NCI-H774 (cell line): Measurements from ENCODE around the gene IPMK.
"Not testable (repeated sequence)": the region's sequence is repeated elsewhere in the genome, so short reads cannot be mapped to it uniquely, and the experiment has no call there.

ENCODE experiments used
- DNase-seq: peaks from one replicate; lab custom pipeline; 2025; lab: John Stamatoyannopoulos, UW

IPMK gene

DNA sequence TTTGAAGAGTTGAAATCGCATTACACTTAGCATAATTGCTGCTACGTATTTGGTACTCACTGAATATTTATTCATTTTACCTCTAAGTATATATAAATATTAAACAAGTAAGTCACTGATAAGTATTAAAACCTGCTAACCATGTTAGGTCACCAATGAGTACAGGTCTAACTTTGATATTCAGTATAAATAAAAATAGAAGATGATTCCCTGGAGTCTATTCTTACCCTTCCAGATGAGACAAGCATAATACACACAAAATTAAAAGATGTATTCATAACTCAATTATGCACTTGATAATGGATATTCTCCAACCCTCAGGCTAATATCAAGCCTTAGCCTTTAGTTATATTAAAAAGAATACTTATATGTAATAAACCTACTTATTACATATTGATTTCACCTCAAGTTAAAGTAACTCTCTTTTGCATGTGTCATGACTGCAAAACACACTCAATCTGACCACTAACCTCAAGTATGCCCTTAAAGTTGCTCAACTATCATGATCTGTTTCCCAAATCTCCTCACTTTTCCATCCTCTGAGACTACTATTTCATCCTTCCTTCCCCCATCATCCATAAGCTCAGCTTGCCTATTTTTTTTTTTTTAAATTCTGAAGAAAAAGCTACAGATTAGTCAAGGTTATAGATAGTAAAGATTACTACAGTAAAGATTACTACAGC, 46.8 kb downstream of the IPMK start:
- no peak for DNase-seq

DNA sequence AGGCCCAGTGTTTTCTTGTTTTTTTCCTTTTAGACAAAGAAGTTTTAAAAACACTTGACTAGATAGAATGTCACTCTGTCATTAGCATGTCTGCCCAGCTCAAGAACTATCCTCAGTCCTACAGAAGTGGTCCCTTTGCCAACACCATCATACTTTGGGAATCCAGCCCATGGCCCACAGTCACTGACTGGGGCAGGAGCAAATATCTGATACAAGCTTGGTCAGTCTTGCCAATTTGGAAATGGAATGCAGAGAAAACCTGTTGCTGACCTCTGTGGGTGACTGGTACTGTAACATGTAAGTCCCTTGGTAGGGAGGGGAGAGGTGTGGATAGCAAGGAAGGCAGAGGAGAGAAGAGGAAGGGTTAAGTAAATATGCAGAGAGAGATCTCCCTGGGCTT, 47.8 kb downstream of the IPMK start:
- no peak for DNase-seq

DNA sequence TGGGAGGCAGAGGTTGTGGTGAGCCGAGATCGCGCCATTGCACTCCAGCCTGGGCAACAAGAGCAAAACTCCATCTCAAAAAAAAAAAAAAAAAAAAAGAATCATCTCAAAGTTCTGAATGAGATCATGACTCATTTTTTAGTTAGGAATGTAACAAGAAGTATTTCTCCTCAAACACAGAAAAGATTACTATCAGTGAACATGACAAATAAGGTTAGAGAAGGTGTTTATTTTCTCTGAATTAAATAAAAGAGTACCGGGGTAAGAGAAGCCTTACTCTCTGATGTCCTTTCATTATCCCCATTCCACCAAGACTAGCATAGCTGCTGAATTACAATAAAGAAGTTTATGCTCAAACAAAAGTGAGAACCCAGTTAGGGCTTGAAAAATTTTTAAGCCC, 50.1 kb downstream of the IPMK start:
- no peak for DNase-seq

DNA sequence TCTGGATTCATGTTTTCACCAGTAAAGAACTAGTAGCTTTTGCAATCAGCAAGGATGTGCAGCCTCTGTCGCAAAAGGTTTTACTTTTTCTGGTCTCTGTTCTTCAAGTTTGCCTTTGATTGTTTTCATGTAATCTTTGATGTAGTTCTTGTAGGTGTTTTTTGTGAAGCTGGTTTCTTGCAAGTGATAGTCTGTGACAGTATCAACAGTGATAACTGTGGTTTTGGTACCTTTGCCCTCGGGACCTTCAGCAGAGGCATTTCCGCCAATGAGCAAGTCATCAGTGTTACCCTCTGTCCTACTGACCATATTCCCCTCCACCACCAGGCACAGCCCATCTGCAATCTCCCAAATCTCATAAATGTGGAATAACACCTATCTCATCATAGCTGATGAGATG, 55.1 kb downstream of the IPMK start:
- DNase-seq: no peak

DNA sequence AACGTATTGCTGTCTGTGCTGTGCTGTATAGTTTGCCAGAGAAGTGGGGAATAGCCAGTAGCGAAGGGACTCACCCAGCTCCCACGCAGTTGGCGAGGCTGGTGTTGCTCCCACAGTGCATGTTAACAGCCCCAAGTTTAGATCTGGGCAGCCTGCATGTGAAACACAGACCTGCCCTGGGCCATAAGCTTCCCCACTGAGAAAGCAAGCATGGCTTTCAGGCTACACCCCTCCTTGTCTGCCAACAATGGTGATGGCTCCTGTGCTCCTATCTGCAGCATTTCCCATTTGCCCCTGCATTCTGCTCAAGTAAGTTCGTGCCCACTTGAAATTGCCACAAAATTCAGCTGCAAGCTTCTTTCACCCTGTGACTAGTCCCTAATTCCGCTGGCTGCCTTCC, 57.5 kb downstream of the IPMK start:
- no peak for DNase-seq

DNA sequence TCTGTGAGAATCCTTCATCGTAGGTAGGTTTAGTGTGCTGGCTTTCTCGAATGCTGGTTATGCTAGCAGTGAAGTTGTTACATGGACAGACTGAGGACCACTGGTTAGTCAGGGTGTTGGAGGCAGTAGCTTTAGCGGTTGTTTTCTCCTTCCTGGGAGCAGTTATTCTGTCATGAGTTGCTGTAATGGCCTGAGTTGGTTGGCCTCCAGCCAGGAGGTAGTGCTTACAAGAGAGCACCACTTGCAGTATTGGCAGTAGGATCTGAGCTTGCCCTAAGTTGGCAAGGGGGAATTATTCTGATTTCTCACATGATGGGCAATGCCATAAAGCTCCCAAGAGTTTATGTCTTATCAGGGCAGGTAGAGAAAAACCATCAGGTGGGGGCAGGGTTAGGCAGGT, 58.0 kb downstream of the IPMK start:
- DNase-seq: no peak

DNA sequence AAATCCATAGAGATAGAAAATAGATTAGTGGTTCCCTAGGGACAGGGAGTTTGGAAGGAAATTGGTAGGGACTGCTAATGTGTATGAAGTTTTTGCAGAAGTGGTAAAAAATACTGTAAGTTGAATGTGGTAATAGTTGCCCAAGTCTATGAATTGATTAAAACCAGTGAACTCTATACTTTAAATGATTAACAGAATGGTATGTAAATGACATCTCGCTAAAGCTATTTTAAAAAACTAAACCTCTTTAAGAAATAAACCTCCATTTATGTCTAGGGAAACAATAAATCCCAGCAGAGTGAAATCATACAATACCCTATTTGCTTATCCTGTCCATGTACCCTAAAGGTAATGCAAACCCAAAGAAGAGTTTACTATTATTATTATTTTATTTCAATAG, 61.4 kb downstream of the IPMK start:
- DNase-seq: no peak

DNA sequence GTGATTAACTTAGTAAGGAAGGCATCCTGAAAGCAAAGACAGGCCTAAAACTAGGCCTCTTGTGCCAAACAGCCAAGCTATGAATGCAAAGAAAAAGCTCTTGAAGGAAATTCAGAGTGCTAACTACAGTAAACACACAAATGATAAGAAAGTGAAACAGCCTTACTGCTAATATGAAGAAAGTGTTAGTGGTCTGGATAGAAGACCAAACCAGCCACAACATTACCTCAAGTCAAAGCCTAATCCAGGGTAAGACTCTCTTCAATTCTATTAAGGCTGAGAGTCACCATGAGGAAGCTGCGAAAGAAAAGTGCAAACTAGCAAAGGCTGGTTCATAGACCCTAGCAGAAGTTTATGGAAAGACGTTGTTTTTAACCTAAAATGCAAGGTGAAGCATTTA, 66.0 kb downstream of the IPMK start:
- no peak for DNase-seq

DNA sequence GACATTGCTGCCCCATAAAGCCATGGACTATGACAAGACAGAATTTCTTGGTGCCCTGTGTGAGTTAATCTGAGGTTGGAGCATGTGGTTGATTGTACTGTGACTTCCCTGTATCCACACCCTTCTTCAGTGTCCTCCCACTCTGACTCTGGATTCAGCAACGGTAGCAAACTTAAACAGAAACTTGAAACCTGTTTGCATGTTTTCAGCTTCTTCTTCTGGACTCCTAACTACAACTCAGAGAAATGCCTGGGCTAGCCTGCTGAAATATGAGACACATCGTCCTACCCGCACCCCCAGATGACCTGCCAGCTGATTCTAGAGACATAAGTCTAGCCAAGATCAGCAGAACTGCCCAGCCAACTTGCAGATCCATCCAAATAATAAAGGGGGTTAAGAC, 78.4 kb downstream of the IPMK start:
- DNase-seq: no peak

DNA sequence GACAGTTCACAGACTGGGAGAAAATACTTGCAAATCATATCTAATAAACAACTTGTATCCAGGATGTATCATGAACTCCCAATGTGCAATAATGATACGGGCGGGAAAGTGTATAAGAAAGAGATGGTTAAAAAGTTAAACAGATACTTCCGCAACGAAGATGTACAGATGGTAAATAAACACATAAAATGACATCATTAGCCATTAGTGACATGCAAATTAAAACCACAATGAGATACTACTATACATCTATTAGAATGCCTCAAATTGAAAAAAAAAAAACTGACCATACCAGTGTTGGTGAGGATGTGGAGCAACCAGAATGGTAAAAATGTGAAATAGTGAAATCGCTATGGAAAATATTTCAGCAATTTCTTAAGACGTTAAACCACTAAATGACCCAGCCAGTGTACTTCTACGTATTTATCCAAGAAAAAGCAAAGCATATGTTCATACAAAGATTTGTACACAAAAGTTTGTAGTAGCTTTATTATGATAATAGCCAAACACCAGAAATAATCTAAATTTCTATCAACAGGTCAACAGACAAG, 83.5 kb downstream of the IPMK start:
- no peak for DNase-seq

DNA sequence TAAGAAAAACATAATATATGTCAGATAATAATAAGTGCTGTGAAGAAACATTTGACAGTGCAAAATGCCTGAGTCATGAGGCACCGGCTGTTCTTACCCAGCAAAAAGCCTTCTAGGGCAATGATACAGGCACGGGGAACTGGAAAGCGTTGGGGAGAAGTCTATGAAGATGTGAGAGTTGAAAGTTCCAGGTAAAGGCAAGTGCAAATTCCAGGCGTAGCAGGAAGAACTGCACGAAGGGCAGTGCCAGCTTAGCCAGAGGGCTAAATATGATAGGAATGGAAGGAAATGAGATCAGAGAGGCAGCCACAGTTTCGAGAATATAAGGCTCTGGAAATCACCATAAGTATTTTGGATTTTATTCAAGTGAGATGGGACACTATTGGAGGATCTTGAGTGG, 87.0 kb downstream of the IPMK start:
- no peak for DNase-seq

DNA sequence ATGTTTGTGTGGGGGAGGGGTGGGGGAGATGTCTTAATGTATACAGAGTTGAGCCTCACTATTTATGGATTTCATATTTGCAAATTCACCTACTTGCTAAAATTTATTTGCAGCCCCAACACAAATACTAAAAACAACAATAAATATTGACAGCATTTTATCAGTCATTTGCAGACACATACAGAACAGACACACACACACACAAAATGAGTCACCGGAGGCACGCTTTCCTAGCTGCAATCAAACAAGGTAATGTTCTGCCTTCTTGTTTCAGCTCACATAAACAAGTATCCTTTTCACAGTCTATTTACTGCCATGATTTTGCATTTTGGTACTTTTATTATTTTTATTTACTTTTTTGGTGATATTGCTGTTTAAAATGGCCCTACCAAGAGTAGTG, 88.5 kb downstream of the IPMK start:
- DNase-seq: no peak

DNA sequence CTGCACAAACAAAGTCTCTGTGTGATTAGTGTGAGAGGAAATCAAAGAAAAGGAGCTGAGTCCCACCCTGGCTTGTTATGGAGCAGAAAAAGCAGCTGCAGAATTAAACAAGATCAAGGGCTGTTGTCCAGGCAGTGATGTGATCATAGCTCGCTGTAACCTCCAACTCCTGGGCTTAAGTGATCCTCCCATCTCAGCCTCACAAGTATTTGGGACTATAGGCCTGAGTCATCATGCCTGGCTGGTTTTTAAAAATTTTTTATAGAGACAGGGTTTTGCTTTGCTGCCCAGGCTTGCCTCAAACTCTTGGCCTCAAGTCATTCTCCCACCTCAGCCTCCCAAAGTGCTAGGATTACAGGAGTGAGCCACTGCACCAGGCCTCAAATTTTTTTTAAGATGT, 88.9 kb downstream of the IPMK start:
- no peak for DNase-seq

DNA sequence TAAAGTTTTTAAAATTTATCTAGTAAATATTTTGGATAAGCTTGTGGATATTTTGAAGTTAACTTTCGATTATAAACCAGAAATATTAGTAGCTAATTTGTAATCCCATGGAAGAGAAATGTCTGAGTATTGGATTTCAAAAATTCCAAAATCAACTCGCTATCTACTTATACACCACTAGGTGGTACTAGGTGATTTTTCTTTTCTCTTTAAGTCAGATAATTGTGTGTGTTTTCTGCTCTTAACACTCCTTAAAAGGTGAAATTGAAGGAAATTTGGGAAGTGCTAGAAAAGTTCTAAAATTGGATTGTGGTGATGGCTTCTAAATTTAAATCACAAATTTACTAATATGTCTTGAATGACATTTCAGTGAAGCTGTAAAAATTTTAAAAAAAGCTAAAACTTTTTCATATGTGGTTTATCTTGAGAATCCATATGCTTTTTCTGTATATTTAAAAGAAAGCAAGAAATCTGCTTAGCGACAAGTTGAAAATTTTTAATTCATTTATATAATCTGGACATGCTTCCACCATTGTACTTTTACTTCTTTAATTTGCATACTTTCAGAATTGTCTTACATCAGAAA, 90.2 kb downstream of the IPMK start:
- DNase-seq: peak; percentile 14

DNA sequence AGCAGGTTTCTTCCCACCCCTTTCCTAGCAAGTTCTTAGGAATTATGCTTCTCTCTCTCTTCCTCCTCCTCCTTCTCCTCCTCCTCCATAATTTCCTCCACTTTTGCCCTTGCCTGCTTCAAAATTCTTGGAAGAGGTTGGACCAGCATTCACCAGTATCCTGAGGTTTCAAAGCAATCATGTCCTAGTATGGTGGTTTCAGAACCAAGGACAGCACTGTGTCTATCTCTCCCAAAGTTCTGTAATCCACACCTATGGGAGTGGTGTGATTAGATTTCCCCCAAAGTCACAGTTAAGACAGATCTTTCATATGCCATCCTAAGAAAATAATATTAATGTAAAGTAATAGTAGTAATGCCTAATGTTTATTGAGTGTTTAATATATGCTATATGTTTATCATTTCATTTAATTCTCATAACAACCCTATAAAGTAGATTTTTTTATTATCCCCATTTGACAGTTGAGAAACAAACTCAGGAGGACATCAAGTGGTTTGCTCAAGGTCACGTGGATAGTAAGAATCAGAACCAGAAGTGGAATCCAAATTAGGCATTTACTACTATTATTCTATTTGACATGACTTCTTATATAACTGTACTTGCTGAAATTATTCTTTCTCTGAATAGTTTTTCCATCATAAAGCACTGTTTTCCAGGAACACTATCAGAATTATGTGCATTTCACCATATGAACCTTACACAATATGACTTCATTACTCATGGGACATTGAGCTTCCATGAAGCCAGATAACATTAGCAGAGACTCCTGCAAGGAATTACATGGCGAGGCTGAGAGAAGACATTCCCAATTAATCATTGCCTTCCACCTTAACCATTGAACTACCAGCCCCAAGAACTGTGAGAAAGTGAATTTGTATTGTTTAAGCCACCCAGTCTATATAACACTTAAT, 91.4 kb downstream of the IPMK start:
- DNase-seq: no peak

DNA sequence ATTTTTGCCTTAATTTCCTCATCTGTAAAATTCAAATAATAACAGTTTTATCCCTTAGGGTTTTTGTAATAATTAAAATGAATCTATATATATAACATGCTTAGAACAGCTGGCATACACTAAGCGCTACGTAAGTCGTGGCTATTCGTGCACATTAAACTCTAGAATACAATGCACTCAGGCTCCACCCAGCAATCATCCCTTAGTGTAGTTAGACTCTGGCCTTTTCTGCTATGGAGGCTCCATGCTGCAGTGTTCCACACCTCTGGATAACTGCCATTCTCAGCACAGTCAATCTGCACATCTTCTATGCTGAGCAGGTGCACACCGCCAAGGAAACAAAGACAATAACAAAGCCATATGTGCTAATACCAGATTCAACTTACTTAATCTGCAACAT, 92.9 kb downstream of the IPMK start:
- no peak for DNase-seq

DNA sequence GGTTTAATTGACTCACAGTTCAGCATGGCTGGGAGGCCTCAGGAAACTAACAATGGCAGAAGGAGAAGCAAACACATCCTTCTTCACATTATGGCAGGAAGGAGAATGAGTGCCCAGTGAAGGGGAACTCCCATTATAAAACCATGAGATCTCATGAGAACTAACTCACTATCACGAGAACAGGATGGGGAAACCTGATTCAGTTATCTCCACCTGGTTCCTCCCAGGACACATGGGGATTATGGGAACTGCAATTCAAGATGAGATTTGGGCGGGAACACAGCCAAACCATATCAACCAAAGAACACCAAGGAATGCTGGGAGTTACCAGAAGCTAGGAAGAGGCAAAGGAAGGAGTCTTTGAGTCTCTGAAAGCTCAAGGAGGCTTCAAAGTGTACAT, 94.3 kb downstream of the IPMK start:
- no peak for DNase-seq

DNA sequence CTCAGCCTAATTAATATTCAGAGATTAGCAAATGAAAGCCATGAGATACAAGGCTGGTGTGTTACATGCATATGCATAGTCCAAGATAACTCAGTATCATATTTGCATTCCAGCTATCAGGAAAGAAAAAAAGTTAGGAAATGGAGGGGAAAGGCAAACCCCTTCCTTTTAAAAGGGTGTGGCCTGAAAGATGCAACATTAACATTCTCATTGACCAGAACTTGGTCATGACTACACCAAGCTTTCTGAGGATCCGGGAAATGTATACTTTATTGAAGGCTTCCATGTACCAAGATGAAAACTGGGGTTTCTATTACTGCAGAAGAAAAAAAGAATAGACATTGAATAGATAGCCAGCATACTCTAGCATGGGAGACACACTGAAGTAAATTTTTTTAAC, 96.5 kb downstream of the IPMK start:
- DNase-seq: no peak

DNA sequence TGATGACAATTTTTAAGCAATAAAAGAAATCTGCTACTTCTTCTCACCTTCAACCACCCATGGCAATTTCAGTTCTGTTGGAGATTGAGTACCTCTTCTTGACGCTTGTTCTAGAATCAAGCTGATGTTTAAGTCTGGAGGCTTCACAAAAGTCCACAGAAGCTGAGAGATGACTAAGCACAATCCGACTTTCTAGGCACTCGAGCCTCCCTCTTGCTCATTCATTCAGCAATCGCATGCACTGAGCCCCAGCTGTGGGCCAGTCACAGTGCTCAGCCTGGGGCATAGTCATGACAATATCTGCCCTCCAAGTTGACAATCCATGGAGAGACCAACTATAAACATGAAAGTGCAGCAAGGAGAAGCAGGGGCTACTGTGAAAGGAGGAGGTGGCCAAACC, 103.2 kb downstream of the IPMK start:
- DNase-seq: no peak

DNA sequence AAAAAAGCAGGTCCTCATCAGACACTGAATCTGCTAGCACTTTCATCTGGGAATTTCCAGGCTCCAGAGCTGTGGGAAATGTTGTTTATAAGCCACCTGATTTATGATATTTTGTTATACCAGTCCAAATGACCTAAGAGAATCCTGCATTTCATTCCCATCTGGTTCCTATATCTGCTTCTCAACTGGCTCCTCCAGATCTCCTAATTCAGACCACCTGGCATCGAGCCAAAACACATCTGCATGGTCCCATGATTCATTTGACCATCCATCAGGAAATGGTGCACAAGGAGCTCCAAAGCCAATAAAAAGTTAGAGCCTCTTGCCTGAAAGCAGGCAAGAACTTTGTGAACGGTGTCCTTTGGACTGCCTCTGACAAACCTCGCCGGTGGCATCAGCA, 108.9 kb downstream of the IPMK start:
- DNase-seq: no peak

DNA sequence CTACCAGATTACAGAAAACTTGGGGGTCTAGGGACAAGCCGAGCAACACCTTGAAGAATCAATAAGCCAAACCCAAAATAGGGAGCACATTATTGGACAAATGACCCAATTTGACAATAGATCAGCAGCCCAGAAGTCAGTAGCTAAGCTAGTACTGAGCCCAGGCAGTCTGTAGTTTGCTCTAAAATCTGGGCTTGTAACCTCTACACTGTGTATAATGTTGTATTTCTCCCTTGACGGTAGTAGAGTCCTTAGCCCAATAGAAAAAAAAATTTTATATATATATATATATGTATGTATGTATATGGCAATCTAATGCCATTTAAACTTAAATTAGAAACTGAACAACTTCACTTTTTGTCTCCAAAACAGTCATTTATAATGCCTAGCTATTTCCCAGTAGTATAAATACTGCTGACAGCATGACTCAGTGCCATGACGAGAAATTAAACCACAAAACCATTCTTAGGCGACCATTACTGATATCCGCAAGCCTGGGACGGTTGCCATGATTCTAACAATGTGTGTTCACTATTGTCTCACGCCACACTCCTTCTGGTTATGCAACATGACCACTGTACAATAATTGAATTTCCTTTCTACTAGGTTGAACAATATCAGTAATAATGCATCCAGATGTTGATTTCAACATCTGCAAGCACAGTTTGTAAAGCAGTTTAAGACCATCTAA, 110.5 kb downstream of the IPMK start:
- peak; percentile 14 for DNase-seq

DNA sequence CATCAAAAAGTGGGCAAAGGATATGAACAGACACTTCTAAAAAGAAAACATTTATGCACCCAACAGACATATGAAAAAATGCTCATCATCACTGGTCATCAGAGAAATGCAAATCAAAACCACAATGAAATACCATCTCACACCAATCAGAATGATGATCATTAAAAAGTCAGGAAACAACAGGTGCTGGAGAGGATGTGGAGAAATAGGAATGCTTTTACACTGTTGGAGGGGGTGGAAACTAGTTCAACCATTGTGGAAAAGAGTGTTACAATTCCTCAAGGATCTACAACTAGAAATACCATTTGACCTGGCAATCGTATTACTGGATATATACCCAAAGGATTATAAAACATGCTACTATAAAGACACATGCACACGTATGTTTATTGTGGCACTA, 111.8 kb downstream of the IPMK start:
- not testable (repeated sequence) for DNase-seq
